PFSK-1 (cell line): ENCODE data around the gene IFRD1.

ENCODE experiments used
- FOXP2 ChIP-seq: optimal IDR thresholded peaks from 2 replicates; pipeline ENCODE3; 2011; ENCODE audit warnings: borderline replicate concordance, control low read depth, inconsistent platforms; ENCODE audit not compliant: insufficient read depth; ENCODE audit errors: extremely low read length, extremely low read depth
- POLR2AphosphoS5 ChIP-seq: IDR thresholded peaks from 2 replicates; pipeline ENCODE4 v1.6.1; 2012; ENCODE audit warnings: low read depth, mild to moderate bottlenecking, control low read depth, low read length, moderate library complexity
- REST ChIP-seq, 2 experiments: IDR thresholded peaks; 2 replicates each; pipeline versions ENCODE4 v1.6.1 to v1.8.0; 2011 to 2012; ENCODE audit warnings: low read depth in 2 of 2, low read length in 2 of 2, control low read depth in 1 of 2, inconsistent platforms in 1 of 2, mild to moderate bottlenecking in 1 of 2, moderate library complexity in 1 of 2; ENCODE audit not compliant: insufficient read depth in 1 of 2
- SIN3A ChIP-seq: IDR thresholded peaks from 2 replicates; pipeline ENCODE4 v1.6.1; 2012; ENCODE audit warnings: mild to moderate bottlenecking, low read length, moderate library complexity, borderline replicate concordance; ENCODE audit not compliant: insufficient read depth
- TAF1 ChIP-seq: IDR thresholded peaks from 2 replicates; pipeline ENCODE4 v1.6.1; 2012; ENCODE audit warnings: low read length, control low read depth, borderline replicate concordance; ENCODE audit not compliant: insufficient read depth

The IFRD1 gene

DNA sequence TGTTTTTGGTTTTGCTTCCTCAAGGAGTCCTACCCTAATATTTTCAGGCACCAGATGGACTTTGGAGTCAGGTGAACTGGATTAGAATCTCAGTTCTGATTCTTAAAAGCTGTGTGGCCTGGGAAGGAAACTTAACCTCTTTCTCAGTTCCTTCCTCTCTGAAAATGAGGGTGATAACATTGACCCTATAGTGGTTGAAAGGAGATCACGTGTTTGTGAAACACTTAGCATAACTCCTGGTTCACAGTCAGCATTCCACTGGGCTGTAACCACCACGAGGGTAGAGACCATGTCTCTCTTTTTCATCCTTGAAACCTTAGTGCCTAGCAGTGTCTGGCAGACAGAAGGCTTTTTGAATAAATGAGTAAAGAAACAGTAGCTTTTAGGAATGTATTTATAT is 47.2 kb downstream of the IFRD1 start:
- TF ChIP-seq FOXP2 = no peak
- TF ChIP-seq SIN3A = no peak
- TF ChIP-seq TAF1 = no peak
- no peak for TF ChIP-seq REST (IDR thresholded peaks at IDR 0.05; ENCODE audit: insufficient read depth in 1 of 2, low read depth in 2 of 2, low read length in 2 of 2)
- TF ChIP-seq POLR2AphosphoS5 = no peak

- no peak for TF ChIP-seq POLR2AphosphoS5
- no peak for TF ChIP-seq SIN3A
- TF ChIP-seq TAF1 = no peak
- TF ChIP-seq FOXP2 = no peak
- TF ChIP-seq REST (IDR thresholded peaks at IDR 0.05; ENCODE audit: insufficient read depth in 1 of 2, low read depth in 2 of 2, low read length in 2 of 2) = no peak
Measured at GRCh38 chr7:112500619-112501018, 50.4 kb downstream of the IFRD1 start.

DNA sequence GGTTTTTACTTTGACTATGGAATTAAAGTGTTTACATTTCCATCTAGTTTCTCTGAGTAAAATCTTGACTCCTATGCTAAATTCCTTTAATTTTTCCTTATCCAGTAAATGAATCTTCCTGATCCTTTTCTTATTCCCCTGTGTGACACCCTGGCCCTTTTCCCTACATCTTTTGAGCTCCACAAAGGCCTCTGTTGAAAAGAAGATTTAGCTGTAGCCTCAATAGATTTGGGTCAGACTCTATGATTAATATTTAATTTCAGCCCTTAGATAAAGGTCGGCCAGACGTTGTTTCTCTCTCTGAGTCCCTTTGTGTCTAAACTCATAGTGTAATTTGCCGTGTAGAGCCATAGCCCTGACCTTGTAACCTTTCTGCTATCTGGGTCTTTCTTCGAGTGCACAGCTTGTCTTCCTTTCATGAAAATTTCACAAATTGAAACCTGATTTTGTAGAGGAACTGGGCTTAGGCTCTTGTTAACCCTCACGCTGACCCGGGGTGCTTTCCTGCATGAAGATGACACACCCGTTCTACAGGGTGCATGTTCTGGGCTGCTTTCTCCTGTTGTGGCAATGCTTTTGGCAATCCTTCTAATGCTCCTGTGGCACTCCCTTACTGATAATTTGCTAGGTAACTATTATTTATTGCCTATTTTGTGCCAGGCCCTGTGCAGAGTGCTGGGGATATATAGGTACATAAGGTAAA is 51.7 kb downstream of the IFRD1 start:
- TF ChIP-seq FOXP2 = no peak
- no peak for TF ChIP-seq POLR2AphosphoS5
- no peak for TF ChIP-seq REST (IDR thresholded peaks at IDR 0.05; ENCODE audit: insufficient read depth in 1 of 2, low read depth in 2 of 2, low read length in 2 of 2)
- no peak for TF ChIP-seq SIN3A
- no peak for TF ChIP-seq TAF1

DNA sequence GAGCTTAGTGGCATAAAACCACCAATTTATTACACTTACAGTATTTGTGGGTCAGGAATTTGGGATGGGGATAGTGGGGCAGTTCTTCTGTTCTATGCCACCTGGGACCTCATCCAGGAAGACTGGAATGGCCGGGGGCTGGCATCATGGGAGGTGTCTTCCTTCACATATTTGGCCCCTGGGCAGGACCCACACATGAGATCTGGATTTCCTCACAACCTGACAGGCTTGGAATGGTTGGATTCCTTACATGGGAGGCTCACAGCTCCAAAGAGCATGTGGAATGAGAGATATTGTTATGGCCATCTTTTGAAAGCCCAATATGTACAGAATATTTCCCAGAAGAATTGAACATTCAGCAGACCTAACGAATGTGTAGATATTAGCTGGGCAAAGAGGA is 52.4 kb downstream of the IFRD1 start:
- no peak for TF ChIP-seq POLR2AphosphoS5
- no peak for TF ChIP-seq TAF1
- no peak for TF ChIP-seq SIN3A
- TF ChIP-seq FOXP2 = no peak
- TF ChIP-seq REST (IDR thresholded peaks at IDR 0.05; ENCODE audit: insufficient read depth in 1 of 2, low read depth in 2 of 2, low read length in 2 of 2) = no peak

GRCh38 chr7:112503361-112503972 is 53.2 kb downstream of the IFRD1 start:
- TF ChIP-seq SIN3A (no peak), TAF1 (no peak), REST (IDR thresholded peaks at IDR 0.05; ENCODE audit: insufficient read depth in 1 of 2, low read depth in 2 of 2, low read length in 2 of 2) (no peak), POLR2AphosphoS5 (no peak), FOXP2 (no peak)
